Effector CD8-positive, alpha-beta T cell (primary cell): ENCODE measurements around the gene MBD6.

Experiments used
- DNase-seq: peaks from one replicate; lab custom pipeline; 2025; lab: John Stamatoyannopoulos, UW

The MBD6 gene

DNA sequence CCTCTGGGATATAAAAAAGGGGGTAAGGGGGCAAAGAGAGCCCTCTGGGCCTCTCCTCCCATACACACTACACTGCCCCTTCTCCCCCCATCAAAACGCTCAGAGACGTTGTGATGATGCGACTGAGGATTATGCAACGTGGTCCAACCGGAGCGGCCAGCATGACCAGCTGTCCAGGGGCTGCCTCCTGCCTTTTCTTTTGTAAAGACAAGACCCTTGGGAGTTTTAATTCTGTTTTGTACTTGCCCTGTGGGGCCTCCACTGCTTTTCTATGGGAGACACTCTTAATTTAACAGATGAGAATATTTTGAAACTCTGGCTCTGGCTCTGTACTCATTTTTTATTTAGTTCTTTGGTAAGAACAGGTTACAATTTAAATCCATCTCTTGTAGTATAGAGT is 7.2 kb downstream of the MBD6 start:
- DNase-seq = no peak

GRCh38 chr12:57530396-57531142 is 7.9 kb downstream of the MBD6 start:
- DNase-seq = no peak

- DNase-seq = no peak
Observed at GRCh38 chr12:57531836-57532235, 9.2 kb downstream of the MBD6 start.

DNA sequence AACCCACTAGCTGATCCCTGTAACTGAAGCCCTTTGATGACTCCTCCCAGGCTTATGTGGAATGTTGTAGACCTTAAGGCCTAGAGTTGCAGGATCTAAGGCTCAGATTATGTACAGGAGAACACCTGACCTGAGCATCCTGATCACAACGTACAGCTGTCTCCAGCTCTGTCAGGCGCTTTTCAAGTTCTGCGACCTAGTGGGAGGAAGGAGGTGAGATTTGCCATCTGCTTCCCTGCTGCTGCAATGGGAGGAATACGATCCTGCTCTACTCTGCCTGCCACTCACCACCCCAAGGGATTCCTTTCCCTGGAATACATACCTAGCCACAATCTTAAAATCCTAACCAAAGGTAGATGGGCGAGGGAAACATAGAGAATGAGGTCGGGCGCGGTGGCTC is 10.5 kb downstream of the MBD6 start:
- DNase-seq = no peak

GRCh38 chr12:57534250-57534649 is 11.6 kb downstream of the MBD6 start:
- no peak for DNase-seq

GRCh38 chr12:57534991-57535543 is 12.4 kb downstream of the MBD6 start:
- no peak for DNase-seq

- DNase-seq = no peak
Observed at GRCh38 chr12:57535764-57536596, 13.4 kb downstream of the MBD6 start.

DNA sequence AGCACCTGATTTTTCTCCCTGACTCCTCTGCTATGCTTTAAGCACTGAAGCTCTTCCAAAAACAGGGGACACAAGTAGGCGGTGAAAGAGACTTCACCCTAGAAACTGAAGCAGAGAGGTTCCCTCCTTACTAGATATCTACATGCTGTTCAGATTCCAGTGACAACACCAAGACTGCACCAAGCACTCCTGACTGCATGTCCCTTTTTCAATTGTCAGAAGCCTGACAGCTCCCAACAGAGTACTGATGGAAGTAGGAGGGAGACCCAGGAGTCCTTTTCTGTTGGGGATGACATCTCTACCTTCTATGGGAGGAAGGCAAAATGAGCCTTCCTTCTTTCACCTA is 13.9 kb downstream of the MBD6 start:
- DNase-seq = no peak

- DNase-seq = no peak
Observed at GRCh38 chr12:57539134-57539768, 16.6 kb downstream of the MBD6 start.

- no peak for DNase-seq
Observed at GRCh38 chr12:57541001-57541400, 18.4 kb downstream of the MBD6 start.

DNA sequence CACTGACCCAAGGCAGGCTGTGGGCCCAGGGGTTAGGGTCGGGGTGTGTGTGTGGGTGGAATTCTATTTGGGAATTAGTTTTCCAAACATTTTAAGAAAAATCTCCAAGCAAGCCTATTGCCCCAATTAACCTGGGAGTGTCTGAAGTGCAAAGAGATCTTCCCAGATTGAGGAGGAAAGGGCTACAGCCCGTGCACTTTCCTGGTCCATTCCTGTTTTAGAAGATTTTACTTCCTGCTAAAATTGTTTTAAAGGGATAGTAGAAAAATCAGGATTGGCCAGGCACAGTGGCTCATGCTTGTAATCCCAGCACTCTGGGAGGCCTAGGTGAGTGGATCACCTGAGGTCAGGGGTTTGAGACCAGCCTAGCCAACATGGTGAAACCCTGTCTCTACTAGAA is 19.1 kb downstream of the MBD6 start:
- DNase-seq = no peak

DNA sequence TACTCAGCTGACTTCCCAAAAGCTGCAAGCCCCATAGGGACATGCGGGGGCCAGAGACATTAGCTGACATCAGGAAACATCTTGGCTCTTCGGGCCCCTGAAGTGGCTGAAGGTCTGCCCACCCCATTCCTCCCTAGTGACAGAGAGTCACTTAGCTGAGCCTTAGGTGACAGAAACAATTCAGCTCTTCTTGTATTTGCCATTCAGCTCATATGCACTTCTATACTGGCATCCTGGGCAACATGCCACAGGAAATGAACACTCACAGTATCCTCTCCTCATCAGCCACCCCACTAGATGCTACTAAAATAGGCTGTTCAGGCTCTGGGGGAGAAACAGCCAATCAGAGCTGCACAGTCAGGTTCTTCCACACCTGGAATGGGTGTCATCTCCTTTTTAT is 21.0 kb downstream of the MBD6 start:
- DNase-seq = no peak

DNA sequence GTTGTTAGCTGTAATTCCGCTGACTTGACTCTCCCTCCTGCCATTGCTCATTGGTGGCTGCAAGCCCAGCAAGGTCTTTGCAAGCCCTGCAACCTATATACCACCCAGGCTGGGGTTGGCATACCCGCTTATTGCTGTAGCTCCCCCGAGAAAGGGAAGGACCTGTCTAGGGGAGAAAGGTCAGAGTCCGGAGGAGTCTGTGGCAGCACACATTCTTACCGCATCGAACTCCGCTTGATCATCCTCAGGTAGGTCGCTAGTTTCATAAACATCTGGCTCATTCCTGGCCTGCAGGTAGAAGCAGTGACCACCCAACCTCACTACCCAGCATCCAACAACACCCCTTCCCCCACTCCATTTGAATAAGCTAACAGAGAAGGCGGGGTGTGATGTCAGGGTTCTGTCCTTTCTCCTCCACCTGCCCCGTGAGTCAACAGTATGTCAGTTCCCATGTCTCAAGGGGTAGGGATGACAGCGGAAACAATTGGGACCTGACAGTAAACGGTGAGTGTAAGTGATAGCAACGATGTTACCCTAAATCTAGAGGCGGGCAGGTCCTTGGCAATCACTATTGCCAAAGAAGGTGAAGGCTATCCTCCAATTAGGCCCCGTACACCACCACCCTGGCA is 23.3 kb downstream of the MBD6 start:
- DNase-seq = no peak

DNA sequence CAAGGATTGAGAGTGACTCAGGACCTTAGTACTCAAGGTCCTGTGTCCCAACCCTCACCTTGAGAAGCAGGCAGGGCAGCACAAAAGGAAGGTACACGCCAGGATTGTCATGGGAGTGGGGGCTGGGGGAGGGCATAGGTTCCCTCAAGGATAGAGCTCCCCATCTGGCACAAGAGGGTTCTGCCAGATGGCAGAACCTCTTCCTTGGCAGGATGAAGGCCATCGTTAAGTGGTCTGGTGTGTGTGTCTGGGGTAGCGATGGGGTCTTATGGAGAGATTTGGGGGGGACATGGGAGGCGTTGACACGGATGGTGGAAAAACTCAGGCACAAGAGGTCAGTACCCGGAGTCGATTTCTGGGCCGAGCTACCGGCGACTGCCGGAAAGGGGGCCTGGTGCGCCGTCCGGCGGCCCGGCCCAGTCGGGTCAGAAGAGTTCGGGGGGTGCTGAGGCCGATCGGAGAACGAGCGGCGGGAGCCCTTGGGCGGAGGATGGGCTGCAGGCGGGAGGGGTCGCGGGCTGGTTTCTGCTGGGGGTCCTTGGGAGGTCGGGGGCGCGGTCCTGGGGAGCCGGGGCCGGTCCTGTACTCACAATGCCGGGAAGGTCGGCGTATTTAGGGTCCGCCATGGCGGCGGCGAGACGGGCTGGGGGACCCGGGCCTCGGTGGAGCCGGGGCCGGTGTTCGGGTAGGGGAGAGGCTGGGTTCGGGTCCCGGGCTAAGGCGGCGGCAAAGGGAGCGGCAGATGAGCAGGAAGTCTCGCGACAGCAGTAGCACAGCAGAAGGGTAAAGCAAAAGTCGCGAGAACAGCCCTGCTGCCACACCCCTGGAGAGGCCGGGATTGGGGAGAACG is 24.0 kb downstream of the MBD6 start, which contains the start of gene DCTN2:
DCTN2 (minus strand) TSS at position 755 of the 850 bp plus-strand sequence; CDS start at position 626, 129 bp downstream.
- peak; percentile 87 for DNase-seq

DNA sequence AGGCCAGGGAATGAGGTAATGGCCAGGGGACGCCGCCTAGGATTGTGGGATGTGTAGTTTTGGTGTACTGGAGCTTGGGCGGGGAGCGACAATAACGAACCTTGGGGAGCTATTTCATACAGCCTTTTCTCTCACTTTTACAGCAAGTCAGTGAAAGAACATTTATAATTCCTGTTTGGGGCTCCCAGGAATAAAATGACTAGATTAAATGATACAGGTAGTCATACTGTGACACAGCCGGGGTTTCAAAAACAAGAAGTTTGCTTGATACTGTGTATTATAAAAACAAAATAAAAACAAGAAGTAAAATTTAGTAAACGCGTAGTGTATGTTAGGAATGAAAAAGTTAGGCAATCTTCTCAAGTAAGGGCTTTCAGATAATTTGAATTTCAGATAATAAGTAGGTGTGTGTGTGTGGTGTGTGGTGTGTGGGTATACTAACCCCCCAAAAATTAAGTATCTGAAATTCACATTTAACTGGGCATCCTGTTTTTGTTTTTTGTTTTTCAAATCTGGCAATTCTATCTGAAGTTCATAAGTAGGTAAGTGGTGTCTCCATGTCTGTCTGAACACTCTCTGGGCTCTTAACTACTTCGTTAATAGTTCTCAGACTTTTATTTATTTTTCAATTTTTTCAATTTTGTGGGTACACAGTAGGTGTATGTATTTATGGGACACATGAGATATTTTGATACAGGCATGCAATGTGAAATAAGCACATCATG is 24.8 kb downstream of the MBD6 start:
- no peak for DNase-seq

GRCh38 chr12:57548013-57548315 is 25.3 kb downstream of the MBD6 start:
- no peak for DNase-seq

DNA sequence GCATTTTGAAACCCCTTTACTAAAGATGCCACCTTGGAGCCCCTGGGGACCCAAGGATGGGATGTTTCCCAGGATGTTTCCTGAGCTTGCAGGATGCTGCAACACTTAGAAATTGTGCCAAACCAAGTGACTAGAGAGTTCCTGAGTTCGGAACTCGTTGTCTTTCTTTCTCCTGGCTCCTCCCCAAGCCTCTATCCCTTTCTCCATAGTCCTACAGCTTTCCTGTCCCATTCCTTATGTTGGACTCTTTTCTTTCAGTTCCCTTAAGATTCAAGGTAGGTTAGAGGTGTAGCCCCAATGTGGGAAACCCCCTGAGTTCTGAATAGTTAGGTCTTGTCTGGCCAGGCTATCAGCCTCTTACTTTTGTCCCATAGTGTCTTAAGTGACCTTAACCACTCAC is 25.9 kb downstream of the MBD6 start:
- DNase-seq = no peak

GRCh38 chr12:57549203-57549908 is 26.7 kb downstream of the MBD6 start:
- DNase-seq = no peak

DNA sequence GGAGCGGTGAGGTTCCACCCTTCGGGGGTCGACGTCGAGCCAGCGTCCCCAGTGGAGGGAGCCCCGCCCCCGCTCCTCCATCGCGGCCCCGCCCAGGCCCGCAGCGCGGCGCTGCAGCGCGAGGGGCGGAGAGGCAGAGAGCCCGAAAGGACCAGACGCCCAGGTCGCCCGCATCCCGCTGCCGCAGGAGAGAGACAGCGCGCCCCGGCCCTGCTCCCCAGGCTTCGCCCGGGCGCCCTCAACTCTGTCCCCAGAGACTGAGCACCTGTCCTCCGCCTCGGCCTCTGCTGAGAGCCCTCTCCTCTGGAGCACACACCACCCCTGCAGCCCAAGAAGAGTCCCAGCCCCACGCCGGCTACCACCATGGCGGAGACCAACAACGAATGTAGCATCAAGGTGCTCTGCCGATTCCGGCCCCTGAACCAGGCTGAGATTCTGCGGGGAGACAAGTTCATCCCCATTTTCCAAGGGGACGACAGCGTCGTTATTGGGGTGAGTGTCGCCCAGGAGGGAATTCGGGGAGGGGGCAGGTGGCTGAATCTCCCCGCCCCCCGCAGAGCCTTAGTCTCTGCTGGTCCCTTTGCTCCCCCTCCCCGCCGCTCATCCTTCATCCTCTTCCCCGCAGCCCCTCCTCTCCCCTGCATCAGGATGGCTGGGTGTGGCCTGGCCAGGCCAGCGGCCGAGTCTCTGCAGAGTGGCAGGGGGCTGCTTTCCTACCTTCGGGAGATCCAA is 27.5 kb downstream of the MBD6 start, which contains the start of gene KIF5A:
KIF5A (plus strand) TSS at position 136 of the 732 bp plus-strand sequence; CDS start at position 364, 228 bp downstream.
- DNase-seq = peak; percentile 45
